Activated B cell treated with CpG ODN at 0.5 μM for 24 hours (primary cell): ENCODE data around the gene CDCA7L. TPM values are rescaled to one million over a fixed set of nuclear protein-coding genes. Genes with fewer than 3 reads are reported as not detected.

ENCODE experiments used
- ATAC-seq: fragments of 200-7000 bp; cut with Tn5 transposase; one replicate; pipeline ENCODE4 v1.10.0; 2021; ENCODE audit warnings: low read depth, mild to moderate bottlenecking, moderate library complexity
- CTCF ChIA-PET: fragments of 350-600 bp; sonication (Branson Sonifier 250); formaldehyde crosslinking; loops from one replicate; lab custom pipeline; 2021; ENCODE audit warnings: antibody characterized with exemption; lab: Charles Lee
- POLR2A ChIA-PET: fragments of 350-600 bp; sonication (Branson Sonifier 250); formaldehyde crosslinking; loops from one replicate; lab custom pipeline; 2021; ENCODE audit warnings: antibody characterized with exemption; lab: Charles Lee
- DNase-seq: peaks from one replicate; pipeline ENCODE4 v3.0.0; 2022
- H3K27ac Mint-ChIP-seq: one replicate; pipeline ENCODE4 v1.8.0; 2020; ENCODE audit warnings: mixed read lengths
- H3K27me3 Mint-ChIP-seq: one replicate; pipeline ENCODE4 v1.8.0; 2021; ENCODE audit warnings: mixed read lengths
- H3K36me3 Mint-ChIP-seq: one replicate; pipeline ENCODE4 v1.8.0; 2021; ENCODE audit warnings: low read depth, mixed read lengths
- H3K4me1 Mint-ChIP-seq: one replicate; pipeline ENCODE4 v1.8.0; 2021; ENCODE audit warnings: mixed read lengths
- H3K4me3 Mint-ChIP-seq: one replicate; pipeline ENCODE4 v1.8.0; 2020; ENCODE audit warnings: mild to moderate bottlenecking, mixed read lengths
- H3K9me3 Mint-ChIP-seq: one replicate; pipeline ENCODE4 v1.8.0; 2020; ENCODE audit warnings: mixed read lengths
- CTCF ChIP-seq: fragments of 200-600 bp; IDR thresholded peaks from one replicate; pipeline ENCODE4 v1.8.0; 2022; ENCODE audit warnings: antibody characterized with exemption, mild to moderate bottlenecking
- intact Hi-C: fragments of 100-400 bp; cut with micrococcal nuclease; formaldehyde crosslinking; loops from one replicate; pipeline ENCODE4 v1.15.1; 2024
- total RNA-seq: library from RNA; stranded (reverse); gene quantifications from 2 replicates; pipeline ENCODE4 v1.2.3, GENCODE V29; 2022

CDCA7L gene
- total RNA-seq, 1 donor from 2014 or later = 69.8 TPM

DNA sequence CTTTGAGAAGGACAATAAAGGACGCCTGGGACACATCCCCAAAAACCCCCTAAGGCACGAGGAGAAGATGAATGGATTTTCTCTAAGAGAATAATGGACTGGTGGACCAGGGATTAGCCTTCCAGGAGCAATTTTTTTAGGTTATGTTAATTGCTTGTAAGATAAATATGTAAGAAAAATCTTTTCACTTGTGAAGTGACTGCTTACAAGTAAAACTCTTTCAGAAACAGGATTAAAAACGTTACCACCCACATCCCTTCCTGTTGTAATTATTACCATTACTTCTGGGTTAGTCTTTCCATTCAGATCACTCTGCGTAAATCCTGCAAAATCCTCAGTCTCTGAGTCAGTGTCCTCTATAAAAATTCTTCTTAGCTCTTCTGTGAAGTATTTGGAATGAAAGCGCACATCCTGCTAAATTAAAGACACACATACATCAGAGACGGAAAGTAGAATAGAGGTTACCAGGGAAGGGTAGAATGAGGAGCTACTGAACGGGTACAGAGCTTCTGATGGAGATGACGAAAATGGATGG lies 34.3 kb downstream of the CDCA7L start:
- H3K27me3 Mint-ChIP-seq = no peaks in the 10 kb centered on the region
- DNase-seq (no peak), ATAC-seq (no peak)
- H3K4me3 Mint-ChIP-seq = no peak overlapping the region
- no peak overlapping the region for H3K27ac Mint-ChIP-seq
- H3K4me1 Mint-ChIP-seq = peaks cover 36% of the 10 kb centered on the region
- ChIA-PET POLR2A (interaction anchor here (0.7 kb wide), 1 partner anchor 711 kb away, joined by 8 read pairs; no protein-coding TSS in a partner anchor), CTCF (no interaction called here)
- intact Hi-C loops = loop anchor here (5.0 kb wide), 1 partner anchor 36 kb away; the partner anchor contains the start of gene CDCA7L
- no peaks in the 10 kb centered on the region for H3K9me3 Mint-ChIP-seq
- no peak for TF ChIP-seq CTCF
- peaks cover 79% of the 10 kb centered on the region for H3K36me3 Mint-ChIP-seq

DNA sequence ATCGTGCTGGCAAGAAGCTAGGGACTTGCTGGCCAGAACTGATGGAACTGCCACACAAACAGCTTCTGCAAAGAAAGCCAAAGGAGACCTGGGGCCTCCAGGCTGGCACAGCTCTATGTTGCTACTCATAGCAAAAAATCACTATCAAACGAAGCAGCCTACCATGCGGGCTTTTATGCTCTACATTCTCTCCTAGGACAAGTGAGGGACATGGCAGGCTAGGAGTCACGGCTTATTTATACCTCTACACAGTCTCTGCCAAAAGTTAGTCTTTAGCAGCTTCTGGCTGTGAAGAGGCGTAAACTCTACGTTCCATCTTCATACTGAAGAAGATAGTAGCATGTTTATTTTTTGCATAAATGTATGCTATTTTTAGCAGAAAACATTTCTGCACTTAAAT lies 35.4 kb downstream of the CDCA7L start:
- no peaks in the 10 kb centered on the region for H3K9me3 Mint-ChIP-seq
- peaks cover 35% of the 10 kb centered on the region for H3K4me1 Mint-ChIP-seq
- no peak for TF ChIP-seq CTCF
- H3K36me3 Mint-ChIP-seq = peaks cover 81% of the 10 kb centered on the region
- no peak overlapping the region for H3K4me3 Mint-ChIP-seq
- ChIA-PET CTCF (no interaction called here), POLR2A (interaction anchor here (1.7 kb wide), 1 partner anchor 35 kb away, joined by 5 read pairs; the partner anchor contains the start of gene CDCA7L)
- DNase-seq (no peak), ATAC-seq (no peak)
- H3K27ac Mint-ChIP-seq = no peak overlapping the region
- H3K27me3 Mint-ChIP-seq = no peaks in the 10 kb centered on the region
- intact Hi-C loops = loop anchor here (5.0 kb wide), 1 partner anchor 37 kb away; the partner anchor contains the start of gene CDCA7L

- POLR2A ChIA-PET = interaction anchor here (1.1 to 1.7 kb wide), 2 partner anchors 10 to 37 kb away, joined by 3 to 5 read pairs; partner anchors contain the start of gene CDCA7L
- intact Hi-C loops = no loop called here
- no peaks in the 10 kb centered on the region for H3K9me3 Mint-ChIP-seq
- H3K4me3 Mint-ChIP-seq = no peak overlapping the region
- H3K27me3 Mint-ChIP-seq = no peaks in the 10 kb centered on the region
- DNase-seq = no peak
- H3K27ac Mint-ChIP-seq = peak overlapping the region; percentile 46
- CTCF ChIA-PET = no interaction called here
- ATAC-seq = no peak
- TF ChIP-seq CTCF = no peak
- H3K36me3 Mint-ChIP-seq = peaks cover 81% of the 10 kb centered on the region
- peaks cover 20% of the 10 kb centered on the region for H3K4me1 Mint-ChIP-seq
These were observed 37.0 kb downstream of the CDCA7L start for GRCh38 chr7:21908746-21909145.

GRCh38 chr7:21903020-21903786 lies 42.5 kb downstream of the CDCA7L start:
- intact Hi-C loops = no loop called here
- Mint-ChIP-seq H3K27ac (no peak overlapping the region), H3K36me3 (peaks cover 83% of the 10 kb centered on the region), H3K27me3 (no peaks in the 10 kb centered on the region), H3K4me1 (peaks cover 9% of the 10 kb centered on the region), H3K4me3 (no peak overlapping the region), H3K9me3 (no peaks in the 10 kb centered on the region)
- ATAC-seq (no peak), DNase-seq (no peak)
- ChIA-PET CTCF (no interaction called here), POLR2A (no interaction called here)
- no peak for TF ChIP-seq CTCF

GRCh38 chr7:21902240-21902639 lies 43.5 kb downstream of the CDCA7L start:
- no peak for ATAC-seq
- intact Hi-C loops = no loop called here
- no peaks in the 10 kb centered on the region for H3K27me3 Mint-ChIP-seq
- no peak overlapping the region for H3K4me3 Mint-ChIP-seq
- no peak overlapping the region for H3K27ac Mint-ChIP-seq
- peaks cover 75% of the 10 kb centered on the region for H3K36me3 Mint-ChIP-seq
- TF ChIP-seq CTCF = no peak
- POLR2A ChIA-PET = no interaction called here
- peaks cover 17% of the 10 kb centered on the region for H3K4me1 Mint-ChIP-seq
- no peak for DNase-seq
- CTCF ChIA-PET = no interaction called here
- no peaks in the 10 kb centered on the region for H3K9me3 Mint-ChIP-seq
